Measurements from ENCODE around the gene BSDC1.
A peak's percentile ranks its signal among the peaks of the same experiment; 100 is the strongest.
"Not testable (repeated sequence)": the region's sequence is repeated elsewhere in the genome, so short reads cannot be mapped to it uniquely, and the experiment has no call there.

Gene BSDC1

GRCh38 chr1:32404946-32405345 lies 10.7 kb upstream of the BSDC1 start:
- no peak for TF ChIP-seq CTCF (IDR thresholded peaks at IDR 0.05; ENCODE audit: low read depth, low read length)
- no peak for DNase-seq (ENCODE audit: low read depth, low spot score)

GRCh38 chr1:32400876-32401631 lies 6.8 kb upstream of the BSDC1 start:
- peak; percentile 78 for DNase-seq (ENCODE audit: low read depth, low spot score)
- TF ChIP-seq CTCF (IDR thresholded peaks at IDR 0.05; ENCODE audit: low read depth, low read length): peak; percentile 96
- in situ Hi-C loops (cut with HindIII; ENCODE audit: low sequenced_read_pairs): no loop called here
- no peak overlapping the region for H3K4me3 ChIP-seq (ENCODE audit: low read depth, low read length)

More at GRCh38 chr1:32404946-32405345, 10.7 kb upstream of the BSDC1 start:
- in situ Hi-C loops (cut with HindIII; ENCODE audit: low sequenced_read_pairs): no loop called here
- H3K4me3 ChIP-seq (ENCODE audit: low read depth, low read length): no peak overlapping the region

- in situ Hi-C loops (cut with HindIII; ENCODE audit: low sequenced_read_pairs): no loop called here
- H3K4me3 ChIP-seq (ENCODE audit: low read depth, low read length): no peak overlapping the region
- DNase-seq (ENCODE audit: low read depth, low spot score): no peak
- no peak for TF ChIP-seq CTCF (IDR thresholded peaks at IDR 0.05; ENCODE audit: low read depth, low read length)
Observed at GRCh38 chr1:32399843-32400242, 5.6 kb upstream of the BSDC1 start.

- TF ChIP-seq CTCF (IDR thresholded peaks at IDR 0.05; ENCODE audit: low read depth, low read length): no peak
- H3K4me3 ChIP-seq (ENCODE audit: low read depth, low read length): no peak overlapping the region
- in situ Hi-C loops (cut with HindIII; ENCODE audit: low sequenced_read_pairs): no loop called here
- DNase-seq (ENCODE audit: low read depth, low spot score): peak; percentile 6
Observed at GRCh38 chr1:32398401-32398800, 4.2 kb upstream of the BSDC1 start.

GRCh38 chr1:32396524-32396923 lies 2.3 kb upstream of the BSDC1 start:
- DNase-seq (ENCODE audit: low read depth, low spot score); in situ Hi-C loops (cut with HindIII; ENCODE audit: low sequenced_read_pairs): not testable (repeated sequence)

GRCh38 chr1:32394890-32395432 lies 720 bp upstream of the BSDC1 start:
- in situ Hi-C loops (cut with HindIII; ENCODE audit: low sequenced_read_pairs): no loop called here
- no peak for DNase-seq (ENCODE audit: low read depth, low spot score)
- no peak for TF ChIP-seq CTCF (IDR thresholded peaks at IDR 0.05; ENCODE audit: low read depth, low read length)
- H3K4me3 ChIP-seq (ENCODE audit: low read depth, low read length): peak overlapping the region; percentile 95

More at GRCh38 chr1:32396524-32396923, 2.3 kb upstream of the BSDC1 start:
- not testable (repeated sequence) for H3K4me3 ChIP-seq (ENCODE audit: low read depth, low read length)

- TF ChIP-seq CTCF (IDR thresholded peaks at IDR 0.05; ENCODE audit: low read depth, low read length): no peak
- no peak for DNase-seq (ENCODE audit: low read depth, low spot score)
- peak overlapping the region; percentile 95 for H3K4me3 ChIP-seq (ENCODE audit: low read depth, low read length)
- in situ Hi-C loops (cut with HindIII; ENCODE audit: low sequenced_read_pairs): no loop called here
Observed at GRCh38 chr1:32393832-32394140, 455 bp downstream of the BSDC1 start.
